Suppressor macrophage (primary cell): Measurements from ENCODE around the gene RASSF6.
"Not testable (repeated sequence)": the region's sequence is repeated elsewhere in the genome, so short reads cannot be mapped to it uniquely, and the experiment has no call there.

ENCODE experiments used
- DNase-seq, 4 experiments: peaks; one replicate each; pipeline ENCODE4 v3.0.0-alpha.2; 2020 to 2022
- total RNA-seq, 17 experiments: gene quantifications; one replicate each; lab custom pipeline; 2026; ENCODE audit warnings: mixed read lengths in 6 of 17, inconsistent platforms in 3 of 17; lab: John Stamatoyannopoulos, UW

Gene RASSF6
- 0 to 3.4 (median 0) reads per million in 17 experiments for total RNA-seq

- peak in 2 of 4 experiments; percentile 12 to 15 for DNase-seq
Observed at GRCh38 chr4:73620115-73620792, at the start of gene RASSF6. TSS of gene RASSF6 (minus strand) at chr4:73620436. CDS start at chr4:73611795, 8,641 bp downstream.

- no peak for DNase-seq
Observed at GRCh38 chr4:73669410-73670183, 49.4 kb upstream of the RASSF6 start.

DNA sequence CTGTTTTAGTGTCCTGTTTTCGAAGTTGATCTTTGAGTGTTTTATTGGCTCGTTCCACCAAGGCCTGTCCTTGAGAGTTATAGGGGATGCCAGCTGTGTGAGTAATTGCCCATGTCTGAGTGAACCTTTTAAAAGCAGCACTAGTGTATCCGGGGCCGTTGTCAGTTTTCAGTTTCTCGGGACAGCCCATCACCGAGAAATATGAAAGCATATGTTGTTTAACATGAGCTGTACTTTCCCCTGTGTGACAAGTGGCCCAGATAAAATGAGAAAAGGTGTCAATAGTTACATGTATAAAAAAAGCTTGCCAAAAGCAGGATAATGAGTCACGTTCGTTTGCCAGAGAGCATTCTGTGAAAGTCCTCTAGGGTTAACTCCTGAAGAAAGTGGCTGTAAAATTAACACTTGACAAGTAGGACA, 48.6 kb upstream of the RASSF6 start:
- DNase-seq = no peak

GRCh38 chr4:73665924-73666323, 45.7 kb upstream of the RASSF6 start:
- DNase-seq = not testable (repeated sequence)

DNA sequence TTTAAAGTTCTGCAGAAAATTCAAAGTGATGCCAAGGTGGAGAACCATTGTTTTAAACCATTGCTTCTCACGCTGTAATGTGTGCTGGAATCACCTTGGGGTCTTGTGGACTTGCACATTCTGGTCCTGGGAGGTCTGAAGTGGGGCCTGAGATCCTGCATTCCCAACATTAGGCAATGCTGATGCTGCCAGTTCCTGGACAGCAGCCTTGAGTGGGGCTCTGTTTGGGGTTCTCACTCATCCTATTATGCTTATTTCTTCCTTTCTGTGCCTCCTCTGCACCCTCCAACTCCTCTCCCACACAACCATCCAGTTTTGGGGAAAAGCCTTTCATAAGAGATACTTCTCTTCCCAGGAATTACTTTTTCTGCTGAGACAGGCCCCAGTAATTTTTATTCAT, 44.2 kb upstream of the RASSF6 start:
- no peak for DNase-seq

DNA sequence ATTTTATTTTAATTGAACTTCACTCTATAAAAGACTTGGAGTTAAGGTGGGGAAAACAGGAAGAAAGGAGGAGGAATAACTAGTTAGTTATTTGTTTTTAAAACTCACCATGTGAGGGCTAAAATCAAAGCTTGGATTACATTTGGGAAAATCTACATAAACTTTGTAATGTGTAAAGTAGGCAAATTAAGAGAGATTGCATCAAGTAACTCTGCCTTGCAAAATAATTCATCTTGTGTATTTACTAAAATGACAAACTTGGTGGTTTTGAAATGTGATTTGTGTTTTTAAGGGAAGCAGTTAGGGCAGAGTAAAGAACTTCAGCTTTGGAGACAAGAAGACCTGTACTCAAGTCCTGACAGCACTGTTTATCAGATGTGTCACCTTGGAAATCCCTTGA, 43.3 kb upstream of the RASSF6 start:
- peak in 2 of 4 experiments; percentile 5 to 35 for DNase-seq

- peak; percentile 49 to 86 (median 73) for DNase-seq
Observed at GRCh38 chr4:73662709-73663546, 42.7 kb upstream of the RASSF6 start.

GRCh38 chr4:73661646-73662119, 41.4 kb upstream of the RASSF6 start:
- peak in 2 of 4 experiments; percentile 9 to 22 for DNase-seq

GRCh38 chr4:73660808-73661207, 40.6 kb upstream of the RASSF6 start:
- DNase-seq = no peak

DNA sequence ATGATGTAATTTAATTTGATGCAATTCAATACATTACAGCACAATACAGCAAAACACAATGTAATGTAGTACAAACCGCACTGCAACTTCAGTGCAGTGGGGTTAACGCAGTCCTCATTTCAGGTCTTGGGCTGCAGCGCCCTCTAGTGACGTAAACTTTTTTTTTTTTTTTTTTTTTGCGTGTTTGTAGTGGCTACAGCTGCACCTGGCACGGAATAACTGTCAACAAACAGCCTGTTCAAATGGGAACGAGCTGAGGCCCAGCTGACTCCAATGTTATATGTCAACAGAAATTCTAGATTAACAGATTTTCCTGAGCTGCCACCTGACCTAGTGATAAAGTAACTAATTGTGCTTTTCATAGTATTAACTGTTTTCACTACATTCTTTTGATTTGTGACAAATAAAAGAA, 33.5 kb upstream of the RASSF6 start:
- DNase-seq = peak; percentile 52 to 74 (median 65)

DNA sequence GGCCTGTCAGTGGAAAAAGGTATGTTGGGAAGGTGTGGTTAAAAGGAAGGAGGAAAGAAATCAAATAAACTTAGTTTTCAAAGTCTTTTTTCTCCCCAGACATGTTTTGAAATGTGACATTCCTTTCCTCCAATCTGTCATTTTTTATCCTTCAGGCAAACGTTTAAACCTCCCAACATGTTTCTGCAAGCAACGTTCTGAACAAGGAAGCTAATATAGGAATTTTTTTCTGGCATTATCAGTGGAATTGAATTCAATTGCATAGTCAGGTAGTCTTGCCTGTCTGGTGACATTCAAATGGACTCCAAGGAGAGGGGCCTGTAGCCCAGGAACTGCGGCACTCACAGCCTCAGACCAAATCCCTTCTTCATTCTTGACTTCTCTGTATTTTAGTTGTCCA, 30.0 kb upstream of the RASSF6 start:
- no peak for DNase-seq

DNA sequence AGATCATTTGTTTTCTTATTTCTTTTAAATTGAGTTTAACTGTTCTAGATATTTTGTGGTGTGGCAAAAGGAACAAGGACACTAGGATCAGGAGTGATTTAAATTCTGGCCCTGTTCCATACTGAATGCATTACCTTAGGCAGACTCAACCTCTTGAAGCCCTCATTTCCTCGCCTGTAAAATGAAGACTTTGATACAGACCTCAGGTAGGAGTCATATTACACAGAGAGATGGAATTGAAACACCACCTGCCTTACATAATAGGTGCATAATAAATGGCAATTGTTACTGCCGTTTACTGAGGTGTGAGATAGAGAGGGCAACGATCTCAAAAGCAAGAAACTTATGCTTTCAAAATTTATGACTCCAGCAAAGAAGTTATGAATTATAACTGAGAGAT, 28.2 kb upstream of the RASSF6 start:
- DNase-seq = no peak

DNA sequence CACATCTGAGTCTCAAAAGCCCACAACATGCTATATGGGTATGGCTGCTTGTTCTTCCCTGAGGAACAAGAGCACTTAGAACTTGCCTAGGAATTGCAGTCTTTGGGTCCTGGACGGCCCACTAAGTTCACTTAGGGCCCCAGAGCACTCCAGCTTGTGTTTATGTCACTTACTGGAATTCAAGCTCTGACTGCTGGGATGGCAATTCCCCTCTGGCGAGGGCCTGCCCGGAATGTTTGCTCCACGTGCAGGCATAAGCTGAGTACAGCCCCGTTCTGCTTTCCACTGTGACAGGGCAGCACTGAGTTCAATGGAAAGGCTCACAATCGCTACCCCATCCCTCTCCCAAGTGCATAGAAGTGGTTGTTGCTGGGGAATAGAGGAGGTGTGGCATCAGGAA, 25.9 kb upstream of the RASSF6 start:
- DNase-seq = no peak

GRCh38 chr4:73631565-73632226, 11.5 kb upstream of the RASSF6 start:
- no peak for DNase-seq

GRCh38 chr4:73628834-73629233, 8.6 kb upstream of the RASSF6 start:
- DNase-seq = not testable (repeated sequence)

DNA sequence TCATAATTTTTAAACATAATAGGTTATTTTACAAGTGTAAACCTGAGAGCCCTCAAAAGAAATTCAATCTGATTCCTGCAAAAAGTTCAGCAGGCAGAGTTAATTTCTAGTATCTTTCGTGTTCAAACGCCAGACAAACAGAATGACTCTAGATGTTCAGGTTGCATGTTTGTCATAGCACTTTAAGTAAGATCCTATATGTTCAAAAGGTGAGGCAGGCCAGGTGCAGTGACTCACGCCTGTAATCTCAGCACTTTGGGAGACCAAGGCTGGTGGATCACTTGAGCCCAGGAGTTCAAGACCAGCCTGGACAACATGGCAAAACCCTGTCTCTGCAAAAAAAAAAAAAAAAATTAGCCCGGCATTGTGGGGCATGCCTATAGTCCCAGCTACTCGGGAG, 1.1 kb upstream of the RASSF6 start:
- DNase-seq = no peak

DNA sequence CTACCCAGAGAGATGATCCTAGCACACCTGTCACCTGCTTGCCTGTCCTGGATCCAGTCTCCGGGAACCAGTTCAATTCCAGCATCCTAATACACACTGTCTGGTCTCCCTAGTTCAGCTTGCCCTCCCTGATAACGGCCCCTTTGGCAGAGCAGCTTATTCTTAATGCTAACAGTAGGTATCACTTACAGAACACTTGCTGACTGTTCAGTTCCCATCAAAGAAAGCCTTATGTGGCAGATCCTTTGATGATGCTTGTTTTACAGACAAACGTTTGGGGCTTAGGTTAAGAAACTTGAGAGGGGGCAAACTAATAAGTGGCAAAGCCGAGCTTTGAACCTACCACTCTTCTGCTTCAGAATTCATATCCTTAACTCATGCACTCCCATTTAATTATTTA, 890 bp downstream of the RASSF6 start:
- DNase-seq = no peak

DNA sequence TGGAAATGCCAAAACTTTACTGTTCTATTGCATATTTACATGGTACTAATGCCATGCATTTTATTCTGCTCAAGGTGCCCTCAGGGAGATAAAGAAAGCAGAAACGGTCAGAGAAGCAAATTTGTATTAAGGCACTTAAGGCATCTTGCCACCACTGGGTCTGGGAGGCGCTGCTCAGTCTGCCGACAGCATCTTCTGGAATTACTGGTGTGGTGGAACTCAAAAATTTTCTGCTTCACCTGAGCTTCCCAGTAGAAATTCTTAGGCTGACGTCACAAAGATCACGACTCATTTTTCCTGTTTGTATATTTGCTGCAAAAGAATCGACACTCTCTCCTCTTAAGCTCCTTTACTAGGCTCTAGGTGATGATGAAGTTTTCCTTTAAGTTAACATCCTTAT, 3.0 kb downstream of the RASSF6 start:
- no peak for DNase-seq

GRCh38 chr4:73615613-73616012, 4.6 kb downstream of the RASSF6 start:
- DNase-seq = no peak

DNA sequence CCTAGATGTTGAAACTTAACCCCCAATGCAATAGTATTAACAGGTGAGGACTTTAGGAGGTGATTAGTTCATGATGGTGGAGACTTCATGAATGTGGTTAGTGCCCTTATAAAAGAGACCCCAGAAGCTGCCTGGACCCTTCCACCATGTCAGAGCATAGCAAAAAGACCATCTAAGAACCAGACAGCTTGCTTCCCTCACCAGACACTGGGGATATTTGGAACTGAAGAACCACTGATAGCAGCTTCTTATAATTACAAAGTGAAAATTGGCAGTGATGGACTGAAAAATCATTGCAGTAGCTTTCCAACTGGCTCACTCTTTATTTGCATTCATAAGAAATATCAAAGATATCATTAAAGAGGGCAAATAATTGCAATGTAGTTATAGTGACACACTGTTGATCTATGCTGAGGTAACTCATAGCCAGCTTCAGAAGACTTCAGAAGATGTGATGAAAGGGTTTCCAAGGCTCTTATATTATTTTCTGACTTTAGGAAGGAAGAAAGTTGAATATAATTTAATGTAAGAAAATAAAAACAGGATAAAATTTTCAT, 5.8 kb downstream of the RASSF6 start:
- DNase-seq = no peak

DNA sequence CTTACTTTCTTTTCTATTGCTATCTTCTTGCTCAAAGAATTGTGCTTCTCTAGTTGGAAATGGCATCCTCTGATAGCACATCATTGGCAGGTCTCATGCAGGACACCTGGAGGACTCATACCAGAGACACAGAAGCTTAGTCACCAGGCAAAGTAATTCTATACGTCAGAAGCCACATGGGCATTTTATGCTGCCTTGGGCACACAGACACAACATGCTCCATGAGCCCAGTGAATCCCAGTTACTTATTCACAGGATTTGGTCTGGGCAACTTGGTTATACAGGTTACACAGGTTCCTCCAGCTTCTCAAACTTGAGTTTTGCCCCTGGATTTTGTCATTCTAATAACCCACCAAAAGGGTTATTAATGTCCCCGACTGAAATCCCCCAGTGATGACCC, 7.1 kb downstream of the RASSF6 start:
- no peak for DNase-seq

GRCh38 chr4:73612032-73612431, 8.2 kb downstream of the RASSF6 start:
- DNase-seq = no peak
